Lung (tissue), 12 donors: ENCODE data around the gene LGI4. TPM values are rescaled to one million over a fixed set of nuclear protein-coding genes. Genes with fewer than 3 reads are reported as not detected.

Experiments
- ATAC-seq: fragments of 200-7000 bp; cut with Tn5 transposase; one replicate; pipeline ENCODE4 v1.9.1; 2020; ENCODE audit warnings: moderate number of reproducible peaks; ENCODE audit not compliant: insufficient read depth, low FRiP score
- DNase-seq, 3 donors: peaks; one replicate each; pipeline ENCODE4 v3.0.0-alpha.2; 2013 to 2017
- H3K27ac ChIP-seq, 2 donors: one replicate each; pipeline ENCODE4 v1.5.1; 2013; ENCODE audit warnings: mild to moderate bottlenecking in 2 of 2, moderate library complexity in 2 of 2, control low read depth in 1 of 2, inconsistent platforms in 1 of 2, low read depth in 1 of 2, low read length in 1 of 2
- H3K27me3 ChIP-seq, 3 donors: one replicate each; pipeline ENCODE4 v1.5.1; 2013; ENCODE audit warnings: low read length in 2 of 3; ENCODE audit not compliant: control insufficient read depth in 3 of 3, insufficient read depth in 3 of 3
- H3K36me3 ChIP-seq, 4 donors: one replicate each; pipeline ENCODE4 v1.5.1; 2013; ENCODE audit warnings: low read length in 4 of 4, mild to moderate bottlenecking in 1 of 4, moderate library complexity in 1 of 4; ENCODE audit not compliant: control insufficient read depth in 4 of 4, insufficient read depth in 4 of 4
- H3K4me1 ChIP-seq, 5 donors: one replicate each; pipeline ENCODE4 v1.5.1; 2013; ENCODE audit warnings: low read length in 5 of 5, mild to moderate bottlenecking in 2 of 5, moderate library complexity in 1 of 5; ENCODE audit not compliant: control insufficient read depth in 5 of 5, insufficient read depth in 5 of 5
- H3K4me3 ChIP-seq: one replicate; pipeline ENCODE4 v1.5.1; 2013; ENCODE audit warnings: mild to moderate bottlenecking, control low read depth, moderate library complexity
- H3K9ac ChIP-seq, 2 donors: one replicate each; pipeline ENCODE4 v1.5.1; 2013; ENCODE audit warnings: low read length in 2 of 2, control low read depth in 1 of 2; ENCODE audit not compliant: insufficient read depth in 1 of 2
- H3K9me3 ChIP-seq, 4 donors: one replicate each; pipeline ENCODE4 v1.5.1; 2013; ENCODE audit warnings: low read length in 3 of 4, mild to moderate bottlenecking in 1 of 4, moderate library complexity in 1 of 4; ENCODE audit not compliant: control insufficient read depth in 4 of 4, insufficient read depth in 3 of 4
- WGBS, 2 donors: extraction: QIAGEN DNeasy Blood & Tissue Kit; methylation state at CpG; one replicate each; pipeline ENCODE4 v1.1.7; 2013; 5-methylcytosine and 5-hydroxymethylcytosine counted together
- polyA plus RNA-seq, 2 donors: library from polyadenylated mRNA; stranded (reverse); fragments of 200-250 nt; gene quantifications; one replicate each; pipeline ENCODE4 v1.2.1, GENCODE V29; 2013
- total RNA-seq, 2 donors: library from RNA; depleted of rRNA in 1 of 2; stranded (reverse); fragments of >200 nt in 1 of 2; gene quantifications; one replicate each; pipeline ENCODE4 v1.2.1, GENCODE V29; 2014 to 2021
- TF ChIP-seq, protein P1 (sequence below): IDR thresholded peaks from 2 replicates; pipeline ENCODE4 v1.5.1; 2012; ENCODE audit warnings: mild to moderate bottlenecking; ENCODE audit errors: control extremely low read depth, extremely low read depth
- donor health status: control.
- donor health status: control.
- donor health status: Bipolar disorder and iron deficiency.
- donor health status: healthy.
- donor health status: DM: yes; HTN: yes; CAD: no.

LGI4 gene
- total and polyA plus RNA-seq, 4 donors: 1.6 to 11.2 (median 4.1) TPM

DNA sequence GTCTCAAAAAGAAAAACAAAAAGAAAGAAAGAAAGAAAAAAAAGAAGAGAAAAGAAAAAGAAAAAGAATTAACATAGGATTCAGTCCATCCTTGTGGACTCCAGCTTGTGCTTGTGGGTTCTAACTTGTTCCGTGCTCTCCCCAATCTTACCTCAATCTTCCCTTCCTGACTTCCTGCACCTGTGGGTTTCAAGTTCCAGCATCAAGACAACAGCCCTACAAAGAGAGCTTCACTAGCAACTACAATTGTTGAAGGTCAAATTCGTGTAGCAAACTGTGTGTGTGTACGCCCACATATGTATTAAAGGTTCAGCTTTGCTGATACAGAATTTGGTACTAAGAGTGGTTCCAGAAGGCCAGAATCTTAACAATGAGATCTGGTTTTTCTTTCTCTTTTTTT is 45.0 kb upstream of the LGI4 start:
- DNase-seq (no peak), ATAC-seq (no peak)
- 57 to 75% methylated on average over 3 of the region's 3 CpGs for WGBS, 2 donors
- TF ChIP-seq, protein P1, sequence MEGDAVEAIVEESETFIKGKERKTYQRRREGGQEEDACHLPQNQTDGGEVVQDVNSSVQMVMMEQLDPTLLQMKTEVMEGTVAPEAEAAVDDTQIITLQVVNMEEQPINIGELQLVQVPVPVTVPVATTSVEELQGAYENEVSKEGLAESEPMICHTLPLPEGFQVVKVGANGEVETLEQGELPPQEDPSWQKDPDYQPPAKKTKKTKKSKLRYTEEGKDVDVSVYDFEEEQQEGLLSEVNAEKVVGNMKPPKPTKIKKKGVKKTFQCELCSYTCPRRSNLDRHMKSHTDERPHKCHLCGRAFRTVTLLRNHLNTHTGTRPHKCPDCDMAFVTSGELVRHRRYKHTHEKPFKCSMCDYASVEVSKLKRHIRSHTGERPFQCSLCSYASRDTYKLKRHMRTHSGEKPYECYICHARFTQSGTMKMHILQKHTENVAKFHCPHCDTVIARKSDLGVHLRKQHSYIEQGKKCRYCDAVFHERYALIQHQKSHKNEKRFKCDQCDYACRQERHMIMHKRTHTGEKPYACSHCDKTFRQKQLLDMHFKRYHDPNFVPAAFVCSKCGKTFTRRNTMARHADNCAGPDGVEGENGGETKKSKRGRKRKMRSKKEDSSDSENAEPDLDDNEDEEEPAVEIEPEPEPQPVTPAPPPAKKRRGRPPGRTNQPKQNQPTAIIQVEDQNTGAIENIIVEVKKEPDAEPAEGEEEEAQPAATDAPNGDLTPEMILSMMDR: no peak
- Histone ChIP-seq H3K27me3 (no peaks in the 10 kb centered on the region), H3K4me3 (no peak overlapping the region), H3K9me3 (no peaks in the 10 kb centered on the region), H3K36me3 (no peaks in the 10 kb centered on the region), H3K27ac (no peak overlapping the region), H3K4me1 (peaks cover 0 to 2% (median 0%) of the 10 kb centered on the region in 5 donors), H3K9ac (no peak overlapping the region)

DNA sequence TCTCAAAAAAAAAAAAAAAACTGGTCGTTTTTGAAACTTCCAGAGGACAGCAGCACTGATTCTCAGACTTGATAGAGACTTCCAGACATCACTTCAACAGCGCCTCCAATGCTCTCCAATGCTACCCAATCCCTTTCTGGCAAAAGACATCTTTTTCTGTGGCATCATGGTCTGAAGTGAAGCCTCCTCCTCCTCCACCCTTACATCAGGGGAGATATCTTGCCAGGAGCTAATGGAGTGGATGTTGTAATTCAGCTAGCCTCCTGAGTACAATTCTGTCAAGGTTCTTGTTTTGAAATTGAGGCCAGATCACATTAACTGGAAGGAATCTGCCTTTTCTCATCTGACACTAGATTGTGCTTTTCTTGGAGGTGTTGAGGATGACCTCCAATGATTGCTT is 43.8 kb upstream of the LGI4 start:
- H3K27me3 ChIP-seq: no peaks in the 10 kb centered on the region
- WGBS, 2 donors: 55 to 79% methylated on average over 2 of the region's 2 CpGs
- no peak overlapping the region for H3K9ac ChIP-seq
- no peak overlapping the region for H3K27ac ChIP-seq
- H3K36me3 ChIP-seq: no peaks in the 10 kb centered on the region
- H3K9me3 ChIP-seq: no peaks in the 10 kb centered on the region
- H3K4me1 ChIP-seq: peaks cover 0 to 2% (median 0%) of the 10 kb centered on the region in 5 donors
- ATAC-seq: no peak
- no peak for DNase-seq
- H3K4me3 ChIP-seq: no peak overlapping the region
- TF ChIP-seq, protein P1: no peak

DNA sequence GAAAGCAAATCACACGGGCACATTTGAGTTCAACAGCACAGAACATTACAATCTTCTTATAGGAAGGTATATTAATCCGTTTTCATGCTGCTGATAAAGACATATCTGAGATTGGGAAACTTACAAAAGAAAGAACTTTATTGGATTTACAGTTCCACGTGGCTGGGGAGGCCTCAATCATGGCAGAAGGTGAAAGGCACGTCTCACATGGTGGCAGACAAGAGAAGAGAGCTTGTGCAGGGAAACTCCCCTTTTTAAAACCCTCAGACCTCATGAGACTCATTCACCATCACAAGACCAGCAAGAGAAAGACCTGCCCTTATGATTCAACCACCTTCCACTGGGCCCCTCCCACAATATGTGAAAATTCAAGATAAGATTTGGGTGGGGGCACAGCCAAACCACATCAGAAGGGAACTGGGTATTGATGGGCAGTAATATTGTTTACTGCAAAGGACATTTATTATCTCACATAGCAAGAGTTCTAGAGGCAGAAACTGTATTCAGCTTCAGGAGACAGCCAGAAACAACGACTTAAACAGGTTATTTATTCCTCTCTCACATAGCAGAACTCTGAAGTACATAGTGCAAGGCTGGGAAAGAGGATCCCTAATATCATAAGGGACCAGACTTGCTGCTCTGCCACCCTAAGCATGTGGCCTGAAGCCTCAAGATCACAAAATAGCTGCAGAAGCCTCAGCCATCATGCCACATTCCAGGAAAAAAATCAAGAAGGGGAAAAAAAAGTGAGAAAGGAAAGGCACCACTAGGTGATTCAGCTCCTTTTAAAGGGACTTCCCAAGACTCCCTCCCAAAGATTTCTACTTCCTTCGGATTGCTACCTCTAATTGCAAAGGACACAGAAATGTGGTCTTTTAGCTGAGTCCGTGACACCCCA is 42.8 kb upstream of the LGI4 start:
- WGBS, 2 donors: 81 to 83% methylated on average over 7 of the region's 7 CpGs
- DNase-seq (no peak), ATAC-seq (no peak)
- H3K9ac ChIP-seq: no peak overlapping the region
- no peak overlapping the region for H3K4me3 ChIP-seq
- H3K27ac ChIP-seq: no peak overlapping the region
- H3K4me1 ChIP-seq: peaks cover 0 to 2% (median 0%) of the 10 kb centered on the region in 5 donors
- TF ChIP-seq, protein P1: no peak
- H3K36me3 ChIP-seq: no peaks in the 10 kb centered on the region
- no peaks in the 10 kb centered on the region for H3K9me3 ChIP-seq
- H3K27me3 ChIP-seq: no peaks in the 10 kb centered on the region
